GM18526 (cell line): Measurements from ENCODE around the gene INSR.

ENCODE experiments used
- POLR2A ChIP-seq: IDR thresholded peaks from 3 replicates; pipeline ENCODE4 v1.6.1; 2011; ENCODE audit not compliant: insufficient read length; ENCODE audit errors: extremely low read depth

Gene INSR

DNA sequence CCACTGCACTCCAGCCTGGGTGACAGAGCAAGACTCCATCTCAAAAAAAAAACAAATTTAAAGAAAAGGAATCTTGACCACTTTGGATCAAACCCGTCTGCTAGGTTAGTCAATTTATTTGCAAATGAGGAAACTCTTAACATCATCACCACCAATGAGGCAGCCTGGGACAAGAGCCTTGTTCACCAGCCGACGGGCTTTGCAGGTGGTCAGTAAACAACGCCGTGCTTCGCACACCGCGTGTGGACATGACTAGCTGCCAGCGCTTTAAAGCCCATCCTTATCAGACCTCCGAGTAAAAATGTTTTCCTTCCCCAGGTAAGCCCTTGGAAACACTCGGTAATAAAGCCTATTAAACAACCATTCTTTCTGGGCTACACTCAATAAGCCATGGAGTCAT, 41.9 kb downstream of the INSR start:
- TF ChIP-seq POLR2A = no peak

DNA sequence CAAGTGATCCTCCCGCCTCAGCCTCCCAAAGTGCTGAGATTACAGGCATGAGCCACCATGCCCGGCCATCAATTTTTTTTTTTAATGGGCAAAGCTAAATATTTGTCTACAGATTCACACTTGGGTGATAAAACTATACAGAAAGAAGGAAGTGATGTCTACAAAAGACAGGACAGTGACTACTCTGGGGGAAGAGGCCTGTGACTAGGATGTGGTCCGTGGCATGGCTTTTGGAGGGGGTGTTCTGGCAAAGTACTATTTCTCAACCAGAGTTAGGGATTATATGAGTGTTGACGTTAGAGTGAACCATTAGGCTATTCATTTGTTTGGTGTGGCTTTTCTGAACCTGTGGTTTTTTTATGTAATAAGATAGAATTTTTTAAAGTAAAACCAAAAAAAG, 42.7 kb downstream of the INSR start:
- no peak for TF ChIP-seq POLR2A

DNA sequence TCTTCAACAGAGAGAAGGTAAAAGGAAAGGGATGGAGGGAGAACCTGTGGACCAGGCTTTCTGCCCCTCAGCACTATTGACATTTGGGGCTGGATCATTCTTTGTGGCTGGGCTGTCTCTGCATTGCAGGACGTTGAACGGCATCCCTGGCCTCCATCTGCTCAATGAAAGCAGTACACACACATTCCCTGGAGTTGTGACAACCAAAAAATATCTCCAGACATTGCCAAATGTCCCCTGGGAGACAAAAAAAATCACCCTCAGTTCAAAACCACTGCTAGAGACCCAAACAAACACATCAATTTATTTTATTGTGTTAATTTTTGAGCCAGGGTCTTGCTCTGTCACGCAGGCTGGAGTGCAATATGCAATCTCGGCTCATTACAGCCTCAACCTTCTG, 43.3 kb downstream of the INSR start:
- no peak for TF ChIP-seq POLR2A

DNA sequence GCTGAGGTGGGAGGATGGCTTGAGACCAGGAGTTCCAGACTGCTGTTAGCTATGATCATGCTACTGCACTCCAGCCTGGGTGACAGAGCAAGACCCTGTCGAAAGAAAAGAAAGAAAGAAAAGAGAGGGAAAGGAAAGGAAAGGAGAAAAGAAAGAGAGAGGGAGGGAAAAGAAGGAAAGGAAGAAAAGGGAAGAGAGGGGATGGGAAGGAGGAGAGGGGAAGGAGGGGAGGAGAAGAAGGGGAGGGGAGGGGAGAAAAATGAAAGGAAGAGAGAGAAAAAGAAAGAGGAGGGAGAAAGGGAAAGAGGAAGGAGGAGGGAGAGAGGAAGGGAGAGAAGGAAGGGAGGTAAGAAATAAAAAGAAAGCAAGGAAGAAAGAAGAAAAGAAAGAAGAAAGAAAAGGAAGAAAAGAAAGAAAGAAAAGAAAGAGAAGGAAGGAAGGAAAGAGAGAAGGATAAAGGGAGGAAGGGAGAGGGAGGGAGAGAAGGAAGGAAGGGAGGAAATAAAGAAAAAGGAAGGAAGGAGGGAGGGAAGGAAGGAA, 44.1 kb downstream of the INSR start:
- no peak for TF ChIP-seq POLR2A

DNA sequence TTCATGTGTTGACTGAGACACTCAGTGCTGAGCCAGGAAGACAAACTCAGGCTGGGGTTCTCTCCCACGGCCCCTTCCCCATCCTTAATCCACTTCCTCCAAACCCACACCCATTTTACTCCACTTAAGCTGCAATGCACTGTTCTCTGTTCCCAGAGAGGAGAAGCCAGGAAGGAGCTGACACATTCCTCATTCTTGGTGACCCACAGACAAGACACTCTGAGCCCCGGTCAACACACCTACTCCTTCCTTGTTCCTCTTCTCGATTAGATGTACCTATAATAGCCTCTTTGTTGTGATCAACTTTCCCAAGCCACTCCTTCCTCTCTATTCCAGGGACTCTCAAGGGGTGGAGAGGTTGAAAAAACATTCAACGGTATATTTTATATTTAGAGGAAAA, 47.1 kb downstream of the INSR start:
- no peak for TF ChIP-seq POLR2A

DNA sequence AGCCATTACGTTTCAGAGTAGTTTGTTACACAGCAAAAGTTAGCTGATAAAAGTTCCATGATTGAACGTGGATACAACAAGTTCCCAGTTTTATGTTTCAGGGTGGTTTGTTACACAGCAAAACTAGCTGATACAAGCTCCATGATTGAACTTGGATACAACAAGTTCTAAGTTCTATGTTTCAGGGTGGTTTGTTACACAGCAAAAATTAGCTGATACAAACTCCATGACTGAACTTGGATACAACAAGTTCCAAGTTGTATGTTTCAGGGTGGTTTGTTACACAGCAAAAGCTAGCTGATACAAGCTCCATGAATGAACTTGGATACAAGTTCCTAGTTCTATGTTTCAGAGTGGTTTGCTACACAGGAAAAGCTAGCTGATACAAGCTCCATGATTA, 47.6 kb downstream of the INSR start:
- no peak for TF ChIP-seq POLR2A

DNA sequence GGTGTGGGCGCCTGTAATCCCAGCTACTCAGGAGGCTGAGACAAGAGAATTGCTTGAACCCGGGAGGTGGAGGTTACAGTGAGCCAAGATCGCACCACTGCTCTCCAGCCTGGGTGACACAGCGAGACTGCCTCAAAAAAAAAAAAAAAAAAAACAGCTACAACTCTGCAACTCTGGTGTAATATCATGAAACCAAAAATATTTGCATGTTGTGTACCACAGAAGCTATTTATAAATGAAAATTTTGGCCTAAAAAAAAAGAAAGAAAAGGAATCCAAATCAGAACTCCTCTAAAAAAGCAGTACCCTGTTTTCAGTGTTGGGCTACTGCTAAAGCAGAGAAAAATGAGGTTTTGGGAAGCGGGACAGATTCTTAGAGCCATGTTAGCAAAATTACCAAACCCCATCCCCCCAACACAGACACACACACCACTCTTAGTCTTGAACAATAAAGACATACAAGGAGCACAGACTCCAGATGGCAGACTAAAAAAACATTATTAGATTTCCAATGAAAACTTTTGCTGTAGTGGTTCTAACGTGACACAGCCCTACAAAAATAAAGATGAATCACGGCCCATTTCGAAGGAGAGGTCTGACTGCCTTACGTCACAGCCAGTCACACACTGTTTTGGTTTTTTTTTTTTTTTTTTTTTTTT, 51.5 kb downstream of the INSR start:
- TF ChIP-seq POLR2A = no peak

DNA sequence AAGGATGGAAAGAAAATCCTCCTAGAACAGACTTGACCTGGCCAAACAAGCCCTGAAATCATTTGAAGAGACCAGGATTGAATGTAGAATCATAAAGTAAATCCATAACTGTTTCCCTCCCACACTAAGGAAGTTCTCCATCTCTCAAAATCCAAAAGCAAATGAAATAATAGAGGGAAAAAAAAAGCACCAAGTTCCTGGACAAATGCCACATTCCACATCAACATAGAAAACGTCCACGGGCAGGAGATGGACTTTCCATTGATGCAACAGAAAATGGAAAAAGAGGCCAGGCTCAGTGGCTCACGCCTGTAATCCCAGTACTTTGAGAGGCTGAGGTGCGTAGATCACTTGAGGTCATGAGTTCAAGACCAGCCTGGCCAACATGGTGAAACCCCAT, 56.2 kb downstream of the INSR start:
- no peak for TF ChIP-seq POLR2A

DNA sequence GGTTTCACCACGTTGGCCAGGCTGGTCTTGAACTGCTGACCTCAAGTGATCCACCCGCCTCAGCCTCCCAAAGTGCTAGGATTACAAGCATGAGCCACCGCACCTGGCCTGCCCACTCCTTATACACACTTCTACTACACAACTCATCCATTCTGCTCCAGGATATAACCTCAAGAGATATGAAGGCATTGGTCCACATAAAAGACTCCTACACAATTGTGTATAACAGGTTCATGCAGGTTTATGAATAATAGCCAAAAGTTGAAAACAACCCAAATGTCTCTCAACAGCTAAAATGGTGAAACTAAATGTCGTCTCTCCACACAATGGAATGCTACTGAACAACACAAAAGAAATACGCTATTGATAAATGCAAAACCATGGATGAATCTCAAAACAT, 58.1 kb downstream of the INSR start:
- no peak for TF ChIP-seq POLR2A

DNA sequence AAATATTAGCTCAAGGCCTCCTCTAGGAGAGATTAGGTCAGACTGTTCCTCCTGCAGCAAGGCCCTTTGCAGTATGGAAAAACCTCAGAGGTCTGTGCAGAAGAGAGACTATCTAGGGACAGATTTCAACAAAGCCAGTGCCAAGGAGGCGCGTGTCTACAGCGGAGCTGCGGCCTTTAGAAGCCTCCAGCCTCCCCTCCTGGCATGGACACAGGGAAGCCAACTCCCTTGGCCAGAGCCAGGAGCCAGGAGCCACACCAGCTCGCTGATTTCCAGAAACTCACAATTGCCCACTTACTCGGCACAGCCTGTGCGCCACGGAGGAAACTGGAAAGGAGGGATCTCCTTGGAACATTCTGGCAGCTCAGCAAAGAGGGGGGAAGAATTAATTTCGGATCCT, 63.4 kb downstream of the INSR start:
- no peak for TF ChIP-seq POLR2A

DNA sequence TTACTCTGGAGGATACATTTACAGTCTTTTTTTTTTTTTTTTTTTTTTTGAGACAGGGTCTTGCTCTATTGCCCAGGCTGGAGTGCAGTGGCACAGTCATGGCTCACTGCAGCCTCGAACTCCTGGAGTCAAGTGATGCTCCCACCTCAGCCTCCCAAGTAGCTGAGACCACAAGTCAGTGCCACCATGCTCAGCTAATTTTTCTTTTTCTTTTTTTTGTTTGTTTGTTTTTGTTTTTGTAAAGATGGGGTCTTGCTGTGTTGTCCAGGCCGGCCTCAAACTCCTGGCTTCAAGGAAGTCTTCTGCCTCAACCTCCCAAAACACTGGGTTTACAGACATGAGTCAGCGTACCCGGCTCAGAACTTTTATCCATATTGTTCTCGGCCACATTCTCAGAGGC, 64.5 kb downstream of the INSR start:
- TF ChIP-seq POLR2A = no peak

DNA sequence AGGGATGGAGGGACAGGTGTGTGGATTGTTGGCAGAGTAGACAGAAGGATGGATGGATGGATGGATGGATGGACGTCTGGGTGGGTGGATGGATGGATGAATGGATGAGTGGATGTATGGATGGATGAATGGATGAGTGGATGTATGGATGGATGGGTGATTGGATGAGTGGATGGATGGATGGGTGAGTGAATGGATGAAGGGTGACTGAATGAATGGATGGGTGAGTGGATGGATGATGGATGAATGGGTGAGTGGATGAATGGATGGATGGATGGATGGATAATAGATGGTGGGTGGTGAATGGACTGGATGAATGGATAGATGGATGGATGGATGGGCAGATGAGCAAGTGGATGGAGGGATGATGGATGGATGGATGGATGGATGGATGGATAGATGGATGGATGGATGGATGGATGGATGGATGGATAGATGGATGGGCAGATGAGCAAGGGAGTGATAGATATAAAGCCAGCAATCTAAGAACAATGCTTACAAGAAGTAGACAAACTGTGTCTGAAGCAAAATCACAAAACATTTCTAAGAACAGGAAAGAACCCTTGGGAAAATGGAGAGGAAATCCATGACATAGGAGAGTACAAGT, 65.2 kb downstream of the INSR start:
- TF ChIP-seq POLR2A = no peak

DNA sequence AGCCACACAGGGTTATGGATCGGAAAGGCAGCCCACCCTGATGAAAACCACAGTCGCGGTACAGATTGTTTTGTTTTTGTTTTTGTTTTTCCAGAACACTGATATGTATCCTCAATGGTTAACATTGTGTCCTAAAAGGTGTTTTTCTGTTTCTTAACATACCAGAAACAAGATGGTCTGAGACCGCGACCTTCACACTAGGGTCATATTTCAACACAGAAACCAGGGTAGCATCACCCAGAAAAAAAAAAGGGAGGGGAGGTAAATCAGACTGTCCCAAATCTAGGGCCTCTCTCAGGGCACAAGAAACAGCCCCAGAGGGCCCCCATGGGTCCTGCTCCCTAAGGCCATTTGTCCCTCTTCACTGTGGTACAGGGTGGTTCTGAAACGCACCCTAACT, 66.5 kb downstream of the INSR start:
- TF ChIP-seq POLR2A = no peak

DNA sequence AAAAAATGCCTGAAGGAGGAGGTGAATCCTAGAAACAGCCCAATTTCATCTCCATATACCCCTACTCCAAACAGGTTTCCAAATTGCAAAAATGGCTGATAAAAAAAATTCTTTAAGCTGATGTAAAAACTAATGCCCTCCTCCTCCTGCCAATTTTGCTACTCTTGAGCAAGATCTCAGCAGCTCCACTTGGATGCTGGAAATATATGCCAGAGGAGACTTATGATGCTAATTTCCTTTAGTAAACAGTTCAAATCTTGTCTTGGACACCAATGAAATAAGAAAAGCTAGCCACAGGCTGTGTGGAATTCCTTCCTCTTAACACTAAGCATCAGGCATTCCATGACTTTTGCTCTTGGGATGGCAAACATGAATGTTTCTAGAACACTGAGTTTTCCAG, 67.5 kb downstream of the INSR start:
- no peak for TF ChIP-seq POLR2A

DNA sequence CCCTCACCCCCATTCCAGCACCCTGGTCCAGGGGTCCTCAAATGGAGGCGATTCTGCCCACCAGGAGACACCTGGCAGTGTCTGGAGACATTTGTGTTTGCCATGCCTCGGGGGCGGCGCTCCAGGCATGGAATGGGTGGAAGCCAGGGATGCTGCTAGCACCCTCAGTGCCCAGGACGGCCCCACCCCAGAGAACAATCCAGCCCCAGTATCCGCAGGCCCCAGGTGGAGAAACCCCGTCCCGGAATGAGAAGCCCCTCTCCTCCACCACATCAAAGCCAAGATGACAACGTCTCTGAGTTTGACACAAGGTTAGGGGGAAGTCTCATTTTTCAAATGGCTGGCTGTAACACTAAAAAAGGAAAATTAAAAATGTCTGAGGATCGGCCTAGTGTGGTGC, 68.5 kb downstream of the INSR start:
- no peak for TF ChIP-seq POLR2A

DNA sequence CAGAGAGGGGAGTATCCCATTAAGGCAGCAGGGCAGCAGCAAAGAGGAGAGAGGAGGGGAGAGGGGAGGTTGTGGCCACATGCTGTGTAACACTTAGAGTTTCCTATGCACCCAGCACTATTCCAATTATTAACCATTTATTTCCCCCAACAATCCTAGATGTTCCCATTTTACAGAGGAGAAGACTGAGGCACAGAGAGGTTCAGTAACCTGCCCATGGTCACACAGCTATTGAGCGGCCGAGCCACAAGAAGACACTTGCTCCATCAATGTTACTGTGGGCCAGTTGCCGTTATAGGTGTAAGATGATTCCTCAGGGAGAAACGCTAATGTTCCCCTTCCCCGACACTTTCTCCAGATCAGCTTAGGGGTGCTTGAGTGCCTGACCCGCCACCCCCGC, 69.2 kb downstream of the INSR start:
- TF ChIP-seq POLR2A = no peak

DNA sequence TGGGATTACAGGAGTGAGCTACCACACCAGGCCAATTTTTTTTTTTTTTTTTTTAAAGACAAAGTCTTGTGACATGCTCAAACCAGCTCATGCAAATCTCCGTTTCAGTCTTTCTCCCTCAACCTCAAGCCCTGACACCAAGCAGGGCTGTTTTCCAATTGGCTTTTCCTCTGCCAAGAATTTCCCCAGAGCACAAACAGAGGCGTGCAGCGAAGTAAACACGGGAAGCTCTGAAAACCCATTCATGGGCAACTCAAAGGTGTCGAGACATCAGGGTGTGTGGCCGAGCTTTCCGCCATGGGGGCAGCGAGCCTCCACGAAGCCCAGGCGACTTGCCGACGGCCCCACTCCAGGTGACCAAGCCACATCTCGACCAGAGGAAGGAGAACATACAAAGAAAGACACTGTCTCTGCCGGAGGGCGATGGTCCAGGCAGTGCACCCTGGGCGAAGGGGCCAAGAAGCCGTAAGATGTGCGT, 70.0 kb downstream of the INSR start:
- TF ChIP-seq POLR2A = no peak
